GM12801 (cell line): ENCODE measurements around the gene SHD.

Experiments used
- TF ChIP-seq, protein P1 (sequence below): IDR thresholded peaks from one replicate; pipeline ENCODE4 v1.5.1; 2011; ENCODE audit warnings: control low read depth; ENCODE audit not compliant: insufficient read length; ENCODE audit errors: extremely low read depth

Gene SHD, protein sequence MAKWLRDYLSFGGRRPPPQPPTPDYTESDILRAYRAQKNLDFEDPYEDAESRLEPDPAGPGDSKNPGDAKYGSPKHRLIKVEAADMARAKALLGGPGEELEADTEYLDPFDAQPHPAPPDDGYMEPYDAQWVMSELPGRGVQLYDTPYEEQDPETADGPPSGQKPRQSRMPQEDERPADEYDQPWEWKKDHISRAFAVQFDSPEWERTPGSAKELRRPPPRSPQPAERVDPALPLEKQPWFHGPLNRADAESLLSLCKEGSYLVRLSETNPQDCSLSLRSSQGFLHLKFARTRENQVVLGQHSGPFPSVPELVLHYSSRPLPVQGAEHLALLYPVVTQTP

DNA sequence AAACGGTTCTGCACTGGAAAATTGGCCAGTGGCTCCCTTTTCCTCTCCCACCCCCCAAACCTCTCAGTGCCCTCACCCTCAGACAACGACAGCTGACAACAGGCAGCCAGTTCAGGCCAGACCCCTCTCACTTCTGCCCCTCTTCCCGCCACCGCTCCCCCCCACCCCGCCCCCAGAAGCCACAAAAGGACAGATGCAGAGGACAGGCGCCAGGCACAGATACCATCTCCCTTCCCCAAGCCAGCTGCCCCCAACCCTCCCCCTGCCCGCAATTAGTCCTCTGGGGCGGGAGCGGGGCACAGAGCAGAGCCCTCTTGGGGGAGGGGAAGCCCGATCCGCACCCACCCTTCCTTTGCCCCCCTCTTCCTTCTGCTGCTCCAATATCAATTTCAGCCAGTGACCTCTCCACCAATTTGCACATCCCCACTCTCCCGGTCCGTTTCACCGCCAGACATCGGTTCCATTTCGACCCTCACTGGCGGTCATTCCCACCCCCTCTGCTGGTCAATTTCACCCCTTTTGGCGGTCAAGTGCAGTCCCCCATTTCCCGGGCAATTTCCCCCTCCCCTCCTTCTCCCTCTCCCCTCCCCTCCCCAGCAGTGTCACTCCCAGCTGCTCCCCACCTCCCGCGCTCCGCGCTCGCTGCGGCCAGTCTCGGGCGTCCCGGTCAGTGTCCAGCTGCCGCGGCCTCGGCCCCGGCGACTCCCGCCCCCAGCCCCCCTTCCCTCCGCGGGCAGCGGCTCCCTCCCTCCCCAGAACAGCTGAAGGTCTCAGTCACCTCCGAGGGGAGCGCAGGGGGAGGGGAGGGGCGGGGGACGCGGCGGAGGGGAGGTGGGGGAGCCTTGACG, at the start of gene SHD:
SHD (plus strand) TSS at position 848 of the 848 bp plus-strand sequence. CDS start 798 bp downstream, outside the sequence.
- TF ChIP-seq, protein P1, sequence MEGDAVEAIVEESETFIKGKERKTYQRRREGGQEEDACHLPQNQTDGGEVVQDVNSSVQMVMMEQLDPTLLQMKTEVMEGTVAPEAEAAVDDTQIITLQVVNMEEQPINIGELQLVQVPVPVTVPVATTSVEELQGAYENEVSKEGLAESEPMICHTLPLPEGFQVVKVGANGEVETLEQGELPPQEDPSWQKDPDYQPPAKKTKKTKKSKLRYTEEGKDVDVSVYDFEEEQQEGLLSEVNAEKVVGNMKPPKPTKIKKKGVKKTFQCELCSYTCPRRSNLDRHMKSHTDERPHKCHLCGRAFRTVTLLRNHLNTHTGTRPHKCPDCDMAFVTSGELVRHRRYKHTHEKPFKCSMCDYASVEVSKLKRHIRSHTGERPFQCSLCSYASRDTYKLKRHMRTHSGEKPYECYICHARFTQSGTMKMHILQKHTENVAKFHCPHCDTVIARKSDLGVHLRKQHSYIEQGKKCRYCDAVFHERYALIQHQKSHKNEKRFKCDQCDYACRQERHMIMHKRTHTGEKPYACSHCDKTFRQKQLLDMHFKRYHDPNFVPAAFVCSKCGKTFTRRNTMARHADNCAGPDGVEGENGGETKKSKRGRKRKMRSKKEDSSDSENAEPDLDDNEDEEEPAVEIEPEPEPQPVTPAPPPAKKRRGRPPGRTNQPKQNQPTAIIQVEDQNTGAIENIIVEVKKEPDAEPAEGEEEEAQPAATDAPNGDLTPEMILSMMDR = no peak

DNA sequence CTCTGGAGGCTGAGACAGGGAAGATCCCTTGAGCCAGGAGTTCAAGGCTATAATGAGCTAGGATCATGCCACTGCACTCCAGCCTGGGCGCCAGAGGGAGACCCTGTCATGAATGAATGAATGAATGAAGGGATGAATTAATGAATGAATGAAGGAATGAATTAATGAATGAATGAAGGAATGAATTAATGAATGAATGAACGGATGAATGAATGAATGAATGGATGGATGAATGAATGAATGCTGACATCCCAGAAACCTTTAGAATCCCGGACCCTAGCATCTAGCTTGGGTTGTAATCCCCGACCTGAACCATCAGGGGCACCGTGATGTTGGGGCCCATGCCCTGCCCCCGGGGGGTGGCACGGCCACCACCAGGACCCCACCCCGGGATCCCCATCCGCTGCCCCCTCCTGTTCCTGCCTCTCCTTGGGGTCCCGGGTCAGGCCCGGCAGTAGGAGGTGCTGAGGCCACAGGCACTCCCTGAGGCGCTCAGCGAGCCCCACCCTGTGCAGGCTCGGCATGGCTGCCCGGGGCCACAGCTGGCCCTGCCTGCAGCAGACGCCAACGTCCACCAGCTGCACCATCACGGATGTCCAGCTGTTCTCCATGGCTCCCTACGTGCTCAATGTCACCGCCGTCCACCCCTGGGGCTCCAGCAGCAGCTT, 46.3 kb upstream of the SHD start:
- TF ChIP-seq, protein P1 = no peak

DNA sequence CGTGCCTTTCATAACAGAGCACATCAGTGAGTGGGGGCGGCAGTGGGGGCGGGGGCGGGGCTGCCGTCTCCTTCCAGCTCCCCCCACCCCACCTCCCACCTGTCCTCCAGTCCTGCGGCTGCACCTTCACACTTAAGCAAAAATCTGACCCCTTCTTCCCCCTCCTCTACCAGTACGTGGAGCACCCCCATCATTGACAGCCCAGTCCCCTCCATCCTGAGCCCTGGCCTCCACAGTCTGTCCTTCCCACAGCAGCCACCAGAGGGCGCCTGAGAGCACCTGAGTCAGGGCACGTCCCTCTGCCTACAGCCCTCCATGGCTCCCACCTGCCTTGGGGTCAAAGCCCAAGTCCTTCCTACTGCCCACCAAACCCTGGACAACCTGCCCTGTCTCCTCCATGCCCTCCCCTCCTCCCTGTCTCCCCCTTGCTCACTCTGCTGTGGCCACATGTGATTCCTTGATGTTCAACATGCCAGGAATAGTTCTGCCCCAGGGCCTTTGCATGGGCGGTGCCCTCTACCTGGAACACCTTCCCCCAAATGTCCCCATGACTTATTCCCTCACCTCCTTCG, 45.7 kb upstream of the SHD start:
- TF ChIP-seq, protein P1 = no peak

DNA sequence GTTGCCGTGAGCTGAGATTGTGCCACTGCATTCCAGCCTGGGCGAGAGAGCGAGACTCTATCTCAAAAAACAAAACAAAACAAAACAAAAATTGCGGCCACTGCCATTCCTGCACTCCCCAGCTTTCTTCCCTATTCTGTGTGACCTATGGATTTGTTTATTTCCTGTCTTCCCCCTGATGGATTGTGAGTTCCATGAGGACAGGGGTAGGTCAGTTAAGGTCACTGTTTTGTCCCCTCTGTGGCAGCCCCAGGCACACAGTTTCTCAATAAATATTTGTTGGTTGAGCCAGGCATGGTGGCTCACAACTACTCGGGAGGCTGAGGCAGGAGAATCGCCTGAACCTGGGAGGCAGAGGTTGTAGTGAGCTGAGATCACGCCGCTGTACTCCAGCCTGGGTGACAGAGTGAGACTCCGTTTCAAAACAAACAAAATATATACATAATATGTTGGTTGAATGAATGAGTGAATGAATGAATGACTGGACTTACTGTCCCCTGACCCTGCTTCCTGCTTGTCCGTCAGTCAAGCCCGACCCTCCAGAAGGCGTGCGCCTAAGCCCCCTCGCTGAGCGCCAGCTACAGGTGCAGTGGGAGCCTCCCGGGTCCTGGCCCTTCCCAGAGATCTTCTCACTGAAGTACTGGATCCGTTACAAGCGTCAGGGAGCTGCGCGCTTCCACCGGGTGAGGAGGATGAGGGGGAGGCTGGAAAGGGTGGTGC, 44.8 kb upstream of the SHD start:
- TF ChIP-seq, protein P1 = no peak

DNA sequence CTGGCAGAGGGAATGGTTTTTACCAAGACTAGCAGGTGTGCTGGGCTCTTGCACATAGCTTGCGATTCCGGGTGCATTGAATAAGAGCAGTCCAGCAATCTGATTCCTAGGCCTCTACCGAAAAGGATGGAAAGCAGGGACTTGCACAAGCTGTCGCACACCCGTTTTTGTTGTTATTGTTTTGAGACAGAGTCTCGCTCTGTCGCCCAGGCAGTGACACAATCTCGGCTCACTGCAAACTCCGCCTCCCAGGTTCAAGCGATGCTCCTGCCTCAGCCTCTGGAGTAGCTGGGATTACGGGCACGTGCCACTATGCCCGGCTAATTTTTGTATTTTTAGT, 44.2 kb upstream of the SHD start:
- TF ChIP-seq, protein P1 = no peak

DNA sequence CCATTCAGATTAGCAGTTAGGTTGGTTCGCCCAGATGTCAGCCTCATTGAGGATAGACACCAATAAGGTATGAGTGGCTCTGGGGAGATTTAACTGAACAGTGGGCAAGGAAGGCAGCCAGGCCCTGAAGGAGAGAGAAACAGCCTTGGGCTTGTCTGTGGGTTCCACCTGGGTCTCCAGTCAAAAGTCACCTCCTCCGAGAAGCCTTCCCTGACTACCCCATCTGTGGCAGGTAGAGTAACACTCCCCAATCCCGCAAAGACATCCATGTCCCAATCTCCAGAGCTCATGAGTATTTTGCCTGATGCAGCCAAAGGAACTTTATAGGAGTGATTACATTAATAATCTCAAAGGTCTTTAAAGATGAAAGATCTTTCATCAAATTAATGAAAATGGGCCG, 40.2 kb upstream of the SHD start:
- TF ChIP-seq, protein P1 = no peak
